Suprapubic skin (tissue), 3 donors: Measurements from ENCODE around the gene CCDC170.
"Not testable (repeated sequence)": the region's sequence is repeated elsewhere in the genome, so short reads cannot be mapped to it uniquely, and the experiment has no call there.

Experiments
- POLR2A ChIP-seq, 2 donors: fragments of 450-650 bp; IDR thresholded peaks; one replicate each; pipeline ENCODE4 v1.6.1; 2017; ENCODE audit warnings: antibody characterized with exemption in 2 of 2, mild to moderate bottlenecking in 2 of 2, moderate library complexity in 2 of 2
- TF ChIP-seq, protein P1 (sequence below), 2 donors: fragments of 200-600 bp in 1 of 2; fragments of 450-650 bp in 1 of 2; sonication (generic) in 1 of 2; IDR thresholded peaks; one replicate each; pipeline ENCODE4 v1.5.1; 2016 to 2019; ENCODE audit warnings: antibody characterized with exemption in 2 of 2, mild to moderate bottlenecking in 1 of 2, moderate library complexity in 1 of 2

DNA sequence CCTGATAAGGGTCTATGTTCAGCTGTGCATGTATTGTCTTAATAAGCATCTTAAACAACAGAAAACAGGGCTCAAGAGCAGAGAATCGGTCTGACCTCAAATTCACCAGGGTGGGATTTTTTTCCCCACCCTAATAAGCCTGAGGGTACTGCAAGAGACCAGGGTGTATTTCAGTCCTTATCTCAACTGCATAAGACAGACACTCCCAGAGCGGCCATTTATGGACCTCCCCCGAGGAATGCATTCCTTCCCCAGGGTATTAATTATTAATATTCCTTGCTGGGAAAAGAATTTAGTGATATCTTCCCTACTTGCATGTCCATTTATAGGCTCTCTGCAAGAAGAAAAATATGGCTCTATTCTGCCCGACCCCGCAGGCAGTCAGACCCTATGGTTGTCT, 25.2 kb downstream of the CCDC170 start:
- TF ChIP-seq, protein P1, sequence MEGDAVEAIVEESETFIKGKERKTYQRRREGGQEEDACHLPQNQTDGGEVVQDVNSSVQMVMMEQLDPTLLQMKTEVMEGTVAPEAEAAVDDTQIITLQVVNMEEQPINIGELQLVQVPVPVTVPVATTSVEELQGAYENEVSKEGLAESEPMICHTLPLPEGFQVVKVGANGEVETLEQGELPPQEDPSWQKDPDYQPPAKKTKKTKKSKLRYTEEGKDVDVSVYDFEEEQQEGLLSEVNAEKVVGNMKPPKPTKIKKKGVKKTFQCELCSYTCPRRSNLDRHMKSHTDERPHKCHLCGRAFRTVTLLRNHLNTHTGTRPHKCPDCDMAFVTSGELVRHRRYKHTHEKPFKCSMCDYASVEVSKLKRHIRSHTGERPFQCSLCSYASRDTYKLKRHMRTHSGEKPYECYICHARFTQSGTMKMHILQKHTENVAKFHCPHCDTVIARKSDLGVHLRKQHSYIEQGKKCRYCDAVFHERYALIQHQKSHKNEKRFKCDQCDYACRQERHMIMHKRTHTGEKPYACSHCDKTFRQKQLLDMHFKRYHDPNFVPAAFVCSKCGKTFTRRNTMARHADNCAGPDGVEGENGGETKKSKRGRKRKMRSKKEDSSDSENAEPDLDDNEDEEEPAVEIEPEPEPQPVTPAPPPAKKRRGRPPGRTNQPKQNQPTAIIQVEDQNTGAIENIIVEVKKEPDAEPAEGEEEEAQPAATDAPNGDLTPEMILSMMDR (IDR thresholded peaks at IDR 0.05): not testable (repeated sequence)
- TF ChIP-seq POLR2A (IDR thresholded peaks at IDR 0.05): not testable (repeated sequence)
